ENCODE results near the gene NFATC4.
"Not testable (repeated sequence)": the region's sequence is repeated elsewhere in the genome, so short reads cannot be mapped to it uniquely, and the experiment has no call there.

The NFATC4 gene

DNA sequence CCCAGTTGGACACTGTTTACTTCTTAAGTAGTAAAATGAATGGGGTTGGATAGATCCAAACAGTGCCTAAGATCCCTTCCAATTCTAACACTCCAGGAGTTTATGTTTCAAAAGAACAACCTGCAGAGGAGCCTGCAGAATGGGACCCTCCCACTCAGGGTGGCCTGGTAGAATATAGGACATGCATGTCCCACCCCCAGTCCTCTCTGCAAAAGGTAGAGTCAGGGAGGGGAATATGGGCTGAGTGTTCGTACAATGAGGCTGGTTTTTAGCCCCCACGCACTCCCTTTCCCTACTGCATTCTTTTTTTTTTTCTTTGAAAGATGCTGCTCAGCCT, 19.0 kb downstream of the NFATC4 start:
- no peak for DNase-seq (ENCODE audit: low read depth)
- H3K4me3 ChIP-seq (replicated peaks; ENCODE audit: low read depth, low read length) = no peak overlapping the region
- TF ChIP-seq, protein P1, sequence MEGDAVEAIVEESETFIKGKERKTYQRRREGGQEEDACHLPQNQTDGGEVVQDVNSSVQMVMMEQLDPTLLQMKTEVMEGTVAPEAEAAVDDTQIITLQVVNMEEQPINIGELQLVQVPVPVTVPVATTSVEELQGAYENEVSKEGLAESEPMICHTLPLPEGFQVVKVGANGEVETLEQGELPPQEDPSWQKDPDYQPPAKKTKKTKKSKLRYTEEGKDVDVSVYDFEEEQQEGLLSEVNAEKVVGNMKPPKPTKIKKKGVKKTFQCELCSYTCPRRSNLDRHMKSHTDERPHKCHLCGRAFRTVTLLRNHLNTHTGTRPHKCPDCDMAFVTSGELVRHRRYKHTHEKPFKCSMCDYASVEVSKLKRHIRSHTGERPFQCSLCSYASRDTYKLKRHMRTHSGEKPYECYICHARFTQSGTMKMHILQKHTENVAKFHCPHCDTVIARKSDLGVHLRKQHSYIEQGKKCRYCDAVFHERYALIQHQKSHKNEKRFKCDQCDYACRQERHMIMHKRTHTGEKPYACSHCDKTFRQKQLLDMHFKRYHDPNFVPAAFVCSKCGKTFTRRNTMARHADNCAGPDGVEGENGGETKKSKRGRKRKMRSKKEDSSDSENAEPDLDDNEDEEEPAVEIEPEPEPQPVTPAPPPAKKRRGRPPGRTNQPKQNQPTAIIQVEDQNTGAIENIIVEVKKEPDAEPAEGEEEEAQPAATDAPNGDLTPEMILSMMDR (IDR thresholded peaks at IDR 0.05; ENCODE audit: low read length, missing control alignments) = no peak

DNA sequence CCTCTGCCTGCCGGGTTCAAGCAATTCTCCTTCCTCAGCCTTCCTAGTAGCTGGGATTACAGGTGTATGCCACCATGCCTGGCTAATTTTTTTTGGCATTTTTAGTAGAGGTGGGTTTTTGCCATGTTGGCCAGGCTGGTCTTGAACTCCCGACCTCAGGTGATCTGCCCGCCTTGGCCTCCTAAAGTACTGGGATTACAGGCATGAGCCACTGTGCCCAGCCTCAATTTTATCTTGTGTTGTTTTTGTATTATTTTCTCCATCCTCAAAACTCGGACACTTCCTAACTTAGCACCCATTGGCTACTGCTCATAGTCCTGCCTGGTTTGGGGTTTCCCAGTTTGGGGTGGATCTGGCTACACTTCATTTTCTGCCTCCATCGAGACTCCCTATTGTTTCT, 19.6 kb downstream of the NFATC4 start:
- not testable (repeated sequence) for H3K4me3 ChIP-seq (replicated peaks; ENCODE audit: low read depth, low read length); DNase-seq (ENCODE audit: low read depth)

DNA sequence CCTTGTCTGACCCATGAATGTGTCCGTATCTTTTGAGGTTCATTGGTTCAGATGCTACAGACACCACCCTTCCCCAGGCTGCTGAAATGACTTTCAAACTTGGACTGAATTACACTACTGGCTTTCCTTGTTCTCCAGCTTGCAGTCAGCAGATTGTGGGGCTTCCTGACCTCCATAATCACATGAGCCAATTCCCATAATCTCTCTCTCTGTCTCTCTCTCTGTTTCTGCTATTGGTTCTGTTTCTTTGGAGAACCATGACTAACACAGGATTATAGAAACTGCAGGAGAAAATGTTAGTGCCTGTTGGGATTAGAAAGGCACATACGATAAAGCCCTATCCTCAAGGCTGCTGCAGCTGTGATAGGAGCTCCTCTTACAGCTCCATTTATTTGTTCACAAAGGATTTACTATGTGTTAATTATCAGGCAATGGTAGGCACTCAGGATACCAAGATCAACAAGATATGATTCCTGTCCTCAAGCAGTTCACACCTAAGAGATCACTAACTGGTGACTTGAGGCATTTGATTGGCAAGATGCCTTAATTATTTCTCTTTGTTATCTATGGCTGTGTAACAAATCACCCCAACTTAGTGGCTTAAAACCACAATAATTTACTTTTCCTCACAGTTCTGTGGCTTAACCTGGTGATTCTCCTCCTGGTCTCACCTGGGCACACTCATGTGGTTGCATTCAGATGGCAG, 20.6 kb downstream of the NFATC4 start:
- TF ChIP-seq, protein P1 (IDR thresholded peaks at IDR 0.05; ENCODE audit: low read length, missing control alignments) = no peak
- H3K4me3 ChIP-seq (replicated peaks; ENCODE audit: low read depth, low read length) = no peak overlapping the region
- no peak for DNase-seq (ENCODE audit: low read depth)

DNA sequence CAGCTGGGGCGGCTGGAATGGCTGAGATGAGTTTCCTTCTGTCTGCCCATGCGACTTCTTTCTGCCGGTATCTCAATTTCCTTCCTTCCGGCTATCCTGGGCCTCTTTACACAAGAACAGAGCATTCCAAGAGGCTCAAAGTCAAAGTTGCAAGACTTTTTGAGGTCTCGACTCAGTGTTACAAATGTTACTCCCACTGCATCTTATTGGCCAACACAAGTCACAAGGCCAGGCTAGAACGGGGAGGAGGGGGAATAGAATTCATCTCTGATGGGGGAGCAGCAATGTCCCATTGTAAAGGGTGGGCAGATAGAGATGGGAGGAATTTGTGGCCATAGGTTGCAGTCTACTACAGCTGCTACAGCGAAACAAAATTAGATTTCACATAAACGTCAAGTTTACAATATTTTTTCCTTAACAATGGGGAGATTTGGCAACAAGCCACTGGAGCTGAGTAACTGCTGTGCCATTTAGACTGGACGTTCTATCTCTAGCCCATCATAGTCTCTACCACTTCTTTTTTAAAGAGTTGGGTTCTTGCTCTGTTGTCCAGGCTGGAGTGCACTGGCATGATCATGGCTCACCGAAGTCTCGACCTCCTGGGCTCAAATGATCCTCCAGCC, 21.4 kb downstream of the NFATC4 start:
- TF ChIP-seq, protein P1 (IDR thresholded peaks at IDR 0.05; ENCODE audit: low read length, missing control alignments) = no peak
- DNase-seq (ENCODE audit: low read depth) = peak; percentile 87
- no peak overlapping the region for H3K4me3 ChIP-seq (replicated peaks; ENCODE audit: low read depth, low read length)

DNA sequence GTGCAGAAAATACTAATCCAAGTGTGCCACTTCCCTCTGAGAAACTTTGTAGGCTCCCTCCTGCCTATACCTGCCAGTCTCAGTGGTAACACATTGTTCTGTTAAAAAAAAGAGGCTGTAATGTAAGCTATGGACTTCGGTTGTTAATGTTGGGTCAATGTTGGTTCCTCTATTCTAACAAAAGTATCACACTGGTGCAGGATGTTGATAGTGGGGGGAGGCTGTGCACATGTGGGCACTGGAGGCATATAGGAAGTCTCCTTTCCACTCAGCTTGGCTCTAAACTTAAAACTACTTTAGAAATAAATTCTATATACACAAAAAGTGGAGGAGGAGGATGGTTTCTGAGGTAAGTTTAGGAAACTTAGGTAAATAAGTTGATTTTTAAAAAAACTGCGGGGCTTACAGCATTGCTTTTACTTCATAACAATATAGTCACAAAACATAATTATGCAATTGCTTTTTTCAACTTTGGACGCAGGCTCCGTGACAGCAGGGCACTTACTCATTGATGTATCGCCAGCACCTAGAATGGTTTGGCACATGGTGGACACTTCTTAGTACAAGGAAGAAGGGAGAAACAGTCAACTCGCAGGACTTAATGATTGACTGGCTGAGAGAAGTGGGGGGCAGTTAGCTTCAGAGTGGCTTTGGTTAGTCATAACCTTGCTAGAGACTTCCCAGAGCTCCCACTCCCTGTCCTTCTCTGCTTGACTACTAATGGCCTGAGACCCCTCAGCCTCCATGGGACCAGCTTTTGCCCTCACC, 22.9 kb downstream of the NFATC4 start:
- H3K4me3 ChIP-seq (replicated peaks; ENCODE audit: low read depth, low read length) = no peak overlapping the region
- TF ChIP-seq, protein P1 (IDR thresholded peaks at IDR 0.05; ENCODE audit: low read length, missing control alignments) = no peak
- no peak for DNase-seq (ENCODE audit: low read depth)

DNA sequence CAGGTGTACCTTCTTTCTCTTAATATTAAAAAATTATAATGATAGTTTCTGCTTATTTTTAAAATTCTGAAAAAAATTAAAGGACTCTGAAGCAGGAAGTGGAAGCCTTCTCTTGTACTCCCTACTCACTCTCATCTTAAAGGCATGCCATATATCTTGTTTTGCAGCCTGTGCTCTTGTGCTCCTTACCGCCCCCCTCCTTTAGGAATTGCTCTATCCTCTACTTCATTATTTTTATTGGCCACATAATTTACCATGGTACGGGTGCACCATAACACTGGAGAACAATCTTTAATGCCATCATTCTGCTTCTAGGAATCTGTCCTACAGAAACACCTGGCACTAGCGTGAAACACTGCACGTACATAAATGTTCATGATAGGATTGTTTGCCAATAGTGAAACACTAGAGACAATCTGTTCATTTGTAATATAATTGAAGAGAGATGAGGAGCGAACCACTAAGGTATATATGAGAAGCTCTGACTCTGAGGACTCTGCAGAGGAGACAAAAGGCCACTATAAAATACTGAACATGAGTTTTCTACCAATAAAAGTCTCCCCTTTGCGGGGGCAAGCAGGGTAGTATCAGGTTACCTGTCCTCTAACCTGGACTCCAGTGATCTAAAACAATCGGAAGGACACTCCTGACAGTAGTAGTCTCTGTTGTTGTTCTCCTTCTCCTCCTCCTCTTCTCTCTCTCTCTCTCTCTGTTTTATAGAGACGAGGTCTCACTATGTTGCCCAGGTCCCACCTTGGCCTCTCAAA, 24.5 kb downstream of the NFATC4 start:
- TF ChIP-seq, protein P1 (IDR thresholded peaks at IDR 0.05; ENCODE audit: low read length, missing control alignments) = peak; percentile 38
- peak overlapping the region; percentile 2 for H3K4me3 ChIP-seq (replicated peaks; ENCODE audit: low read depth, low read length)
- DNase-seq (ENCODE audit: low read depth) = peak; percentile 75

DNA sequence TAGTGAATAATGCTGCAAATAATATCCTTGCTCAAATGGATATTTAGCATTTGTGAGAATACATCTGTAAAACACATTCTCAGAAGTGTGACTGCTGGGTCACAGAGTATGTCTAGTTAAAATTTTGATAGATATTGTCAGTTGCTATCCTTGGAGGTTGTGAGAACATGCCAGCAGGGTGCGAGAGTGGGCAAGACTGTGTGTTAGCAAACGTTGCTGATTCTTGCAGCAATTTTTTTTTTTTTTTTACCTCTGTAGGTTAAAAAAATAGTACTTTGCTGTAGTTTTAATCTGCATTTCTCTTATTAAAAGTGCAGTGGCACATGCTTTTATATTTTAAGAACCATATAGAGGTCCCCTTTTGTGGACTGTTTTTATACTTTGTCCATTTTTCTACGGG, 26.3 kb downstream of the NFATC4 start:
- TF ChIP-seq, protein P1 (IDR thresholded peaks at IDR 0.05; ENCODE audit: low read length, missing control alignments) = no peak
- no peak overlapping the region for H3K4me3 ChIP-seq (replicated peaks; ENCODE audit: low read depth, low read length)
- no peak for DNase-seq (ENCODE audit: low read depth)
